Measurements from ENCODE around the gene HDHD5. TPM values are rescaled to one million over a fixed set of nuclear protein-coding genes. Genes with fewer than 3 reads are reported as not detected.
"Not testable (repeated sequence)": the region's sequence is repeated elsewhere in the genome, so short reads cannot be mapped to it uniquely, and the experiment has no call there.

HDHD5 gene
- total RNA-seq, 2 experiments from 2014 or later: 23.8 to 31.6 TPM

GRCh38 chr22:17147458-17147857 lies 11.6 kb downstream of the HDHD5 start:
- H3K4me3 Mint-ChIP-seq; CTCF ChIA-PET; ATAC-seq; H3K36me3 Mint-ChIP-seq; H3K27ac Mint-ChIP-seq; H3K9me3 Mint-ChIP-seq (ENCODE audit: low read depth); H3K27me3 Mint-ChIP-seq; DNase-seq: not testable (repeated sequence)
- peaks cover 10% of the 10 kb centered on the region for H3K4me1 Mint-ChIP-seq

- H3K9me3 Mint-ChIP-seq (ENCODE audit: low read depth): no peaks in the 10 kb centered on the region
- H3K36me3 Mint-ChIP-seq: peaks cover 14% of the 10 kb centered on the region
- no peak for ATAC-seq
- H3K27me3 Mint-ChIP-seq: no peaks in the 10 kb centered on the region
- H3K4me3 Mint-ChIP-seq: no peak overlapping the region
- H3K4me1 Mint-ChIP-seq: peaks cover 8% of the 10 kb centered on the region
- CTCF ChIA-PET: interaction anchor here (1.4 kb wide), 1 partner anchor 27 kb away, joined by 8 read pairs; no protein-coding TSS in a partner anchor
- H3K27ac Mint-ChIP-seq: no peak overlapping the region
- DNase-seq: no peak
Observed at GRCh38 chr22:17145021-17145680, 13.9 kb downstream of the HDHD5 start.

- Mint-ChIP-seq H3K27me3 (no peaks in the 10 kb centered on the region), H3K36me3 (peaks cover 16% of the 10 kb centered on the region)
Observed at GRCh38 chr22:17143826-17144225, 15.3 kb downstream of the HDHD5 start.

GRCh38 chr22:17143101-17143500 lies 16.0 kb downstream of the HDHD5 start:
- Mint-ChIP-seq H3K4me1 (no peaks in the 10 kb centered on the region), H3K4me3 (no peak overlapping the region), H3K27ac (no peak overlapping the region), H3K36me3 (peaks cover 19% of the 10 kb centered on the region), H3K9me3 (ENCODE audit: low read depth) (no peaks in the 10 kb centered on the region), H3K27me3 (no peaks in the 10 kb centered on the region)
- no peak for DNase-seq
- CTCF ChIA-PET: no interaction called here
- no peak for ATAC-seq

More at GRCh38 chr22:17143826-17144225, 15.3 kb downstream of the HDHD5 start:
- Mint-ChIP-seq H3K4me1 (peaks cover 5% of the 10 kb centered on the region), H3K27ac (no peak overlapping the region), H3K4me3 (no peak overlapping the region), H3K9me3 (ENCODE audit: low read depth) (no peaks in the 10 kb centered on the region)
- CTCF ChIA-PET: no interaction called here
- ATAC-seq: no peak
- DNase-seq: no peak

- Mint-ChIP-seq H3K36me3 (peaks cover 13% of the 10 kb centered on the region), H3K27me3 (no peaks in the 10 kb centered on the region), H3K27ac (no peak overlapping the region), H3K4me1 (no peaks in the 10 kb centered on the region), H3K4me3 (no peak overlapping the region), H3K9me3 (ENCODE audit: low read depth) (no peaks in the 10 kb centered on the region)
- ATAC-seq (no peak), DNase-seq (no peak)
- CTCF ChIA-PET: no interaction called here
Observed at GRCh38 chr22:17140826-17141766, 18.0 kb downstream of the HDHD5 start.

- H3K36me3 Mint-ChIP-seq: peaks cover 13% of the 10 kb centered on the region
Observed at GRCh38 chr22:17140022-17140421, 19.1 kb downstream of the HDHD5 start.

GRCh38 chr22:17138513-17138912 lies 20.6 kb downstream of the HDHD5 start:
- no peak overlapping the region for H3K4me3 Mint-ChIP-seq
- H3K27me3 Mint-ChIP-seq: no peaks in the 10 kb centered on the region
- ATAC-seq (no peak), DNase-seq (no peak)
- CTCF ChIA-PET: no interaction called here
- no peaks in the 10 kb centered on the region for H3K4me1 Mint-ChIP-seq
- H3K9me3 Mint-ChIP-seq (ENCODE audit: low read depth): no peaks in the 10 kb centered on the region
- peaks cover 13% of the 10 kb centered on the region for H3K36me3 Mint-ChIP-seq
- no peak overlapping the region for H3K27ac Mint-ChIP-seq

More at GRCh38 chr22:17140022-17140421, 19.1 kb downstream of the HDHD5 start:
- Mint-ChIP-seq H3K4me3 (no peak overlapping the region), H3K4me1 (no peaks in the 10 kb centered on the region), H3K27me3 (no peaks in the 10 kb centered on the region), H3K27ac (no peak overlapping the region), H3K9me3 (ENCODE audit: low read depth) (no peaks in the 10 kb centered on the region)
- CTCF ChIA-PET: no interaction called here
- ATAC-seq (no peak), DNase-seq (no peak)

GRCh38 chr22:17137861-17138425 lies 21.1 kb downstream of the HDHD5 start:
- no peak for DNase-seq
- no peak overlapping the region for H3K27ac Mint-ChIP-seq
- no peaks in the 10 kb centered on the region for H3K9me3 Mint-ChIP-seq (ENCODE audit: low read depth)
- no peaks in the 10 kb centered on the region for H3K4me1 Mint-ChIP-seq
- H3K27me3 Mint-ChIP-seq: no peaks in the 10 kb centered on the region
- no peak overlapping the region for H3K4me3 Mint-ChIP-seq
- CTCF ChIA-PET: no interaction called here
- ATAC-seq: no peak
- peaks cover 10% of the 10 kb centered on the region for H3K36me3 Mint-ChIP-seq

- ATAC-seq (no peak), DNase-seq (no peak)
- CTCF ChIA-PET: no interaction called here
- H3K27ac Mint-ChIP-seq: no peak overlapping the region
- H3K9me3 Mint-ChIP-seq (ENCODE audit: low read depth): no peaks in the 10 kb centered on the region
- no peaks in the 10 kb centered on the region for H3K4me1 Mint-ChIP-seq
- H3K36me3 Mint-ChIP-seq: peaks cover 8% of the 10 kb centered on the region
- no peaks in the 10 kb centered on the region for H3K27me3 Mint-ChIP-seq
- H3K4me3 Mint-ChIP-seq: no peak overlapping the region
Observed at GRCh38 chr22:17137170-17137569, 21.9 kb downstream of the HDHD5 start.

- ATAC-seq (no peak), DNase-seq (no peak)
- CTCF ChIA-PET: interaction anchor here (0.6 kb wide), 1 partner anchor 23 kb away, joined by 3 read pairs; no protein-coding TSS in a partner anchor
- H3K4me1 Mint-ChIP-seq: peaks cover 1% of the 10 kb centered on the region
- no peak overlapping the region for H3K4me3 Mint-ChIP-seq
- H3K27me3 Mint-ChIP-seq: no peaks in the 10 kb centered on the region
- no peak overlapping the region for H3K27ac Mint-ChIP-seq
- H3K36me3 Mint-ChIP-seq: peaks cover 4% of the 10 kb centered on the region
- no peaks in the 10 kb centered on the region for H3K9me3 Mint-ChIP-seq (ENCODE audit: low read depth)
Observed at GRCh38 chr22:17135153-17135760, 23.8 kb downstream of the HDHD5 start.

GRCh38 chr22:17133137-17133536 lies 25.9 kb downstream of the HDHD5 start:
- no peak overlapping the region for H3K4me3 Mint-ChIP-seq
- H3K36me3 Mint-ChIP-seq: no peaks in the 10 kb centered on the region
- no peaks in the 10 kb centered on the region for H3K9me3 Mint-ChIP-seq (ENCODE audit: low read depth)
- peaks cover 1% of the 10 kb centered on the region for H3K4me1 Mint-ChIP-seq
- H3K27ac Mint-ChIP-seq: no peak overlapping the region
- ATAC-seq: no peak
- H3K27me3 Mint-ChIP-seq: no peaks in the 10 kb centered on the region
- CTCF ChIA-PET: no interaction called here
- no peak for DNase-seq

GRCh38 chr22:17132112-17132511 lies 27.0 kb downstream of the HDHD5 start:
- Mint-ChIP-seq H3K9me3 (ENCODE audit: low read depth) (no peaks in the 10 kb centered on the region), H3K27ac (no peak overlapping the region), H3K4me1 (peaks cover 1% of the 10 kb centered on the region), H3K36me3 (no peaks in the 10 kb centered on the region), H3K27me3 (no peaks in the 10 kb centered on the region), H3K4me3 (no peak overlapping the region)
- ATAC-seq (no peak), DNase-seq (no peak)
- CTCF ChIA-PET: interaction anchor here (1.0 kb wide), 1 partner anchor 40 kb away, joined by 3 read pairs; no protein-coding TSS in a partner anchor

GRCh38 chr22:17131686-17132085 lies 27.4 kb downstream of the HDHD5 start:
- ATAC-seq (no peak), DNase-seq (no peak)
- Mint-ChIP-seq H3K27me3 (peaks cover 2% of the 10 kb centered on the region), H3K36me3 (no peaks in the 10 kb centered on the region), H3K27ac (no peak overlapping the region), H3K9me3 (ENCODE audit: low read depth) (no peaks in the 10 kb centered on the region), H3K4me1 (peaks cover 1% of the 10 kb centered on the region), H3K4me3 (no peak overlapping the region)
- CTCF ChIA-PET: interaction anchor here (1.0 kb wide), 1 partner anchor 40 kb away, joined by 3 read pairs; no protein-coding TSS in a partner anchor

Data from activated CD8-positive, alpha-beta memory T cell treated with anti-CD3 and anti-CD28 coated beads, Interleukin-2, amount 10 ng/mL, durations not matched to agents 7 days and 5 days (primary cell).